Mucosa of descending colon (tissue), 3 donors: ENCODE data around the gene MIEN1. TPM values are rescaled to one million over a fixed set of nuclear protein-coding genes. Genes with fewer than 3 reads are reported as not detected.
A peak's percentile ranks its signal among the peaks of the same experiment; 100 is the strongest.

Source experiments
- ATAC-seq: fragments of 200-7000 bp; cut with Tn5 transposase; one replicate; pipeline ENCODE4 v1.9.1; 2020; ENCODE audit warnings: mild to moderate bottlenecking, moderate library complexity
- DNase-seq, 3 donors: peaks; one replicate each; pipeline ENCODE4 v3.0.0-alpha.2; 2020
- H3K36me3 ChIP-seq: fragments of 200-600 bp; one replicate; pipeline ENCODE4 v1.8.0; 2021; ENCODE audit warnings: low read depth, mild to moderate bottlenecking
- H3K4me1 ChIP-seq: fragments of 200-600 bp; one replicate; pipeline ENCODE4 v1.8.0; 2021; ENCODE audit warnings: low read depth, mild to moderate bottlenecking
- H3K4me3 ChIP-seq: fragments of 200-600 bp; one replicate; pipeline ENCODE4 v1.8.0; 2021; ENCODE audit warnings: mild to moderate bottlenecking
- H3K9me3 ChIP-seq: fragments of 200-600 bp; one replicate; pipeline ENCODE4 v1.8.0; 2021; ENCODE audit warnings: mild to moderate bottlenecking
- intact Hi-C, 2 donors: fragments of 100-400 bp; cut with DNase I in 1 of 2; cut with micrococcal nuclease in 1 of 2; formaldehyde crosslinking; loops; one replicate each; pipeline versions ENCODE4 v1.11.0 to v1.11.1; 2022; cut with DNase I, micrococcal nuclease
- total RNA-seq, 3 donors: library from RNA; stranded (reverse); fragmentation: NEBNext Ultra II Directional in 2 of 3; extraction: Animal tissue kit (Norgen Biotek cat#: 25700) in 2 of 3; gene quantifications; one replicate each; pipeline versions ENCODE4 v1.2.1 to v1.2.4, GENCODE V29; 2021 to 2023
- TF ChIP-seq, protein P1 (sequence below): fragments of 200-600 bp; IDR thresholded peaks from one replicate; pipeline ENCODE4 v1.8.0; 2022; ENCODE audit warnings: antibody characterized with exemption, mild to moderate bottlenecking
- donor health status: DM: no; HTN: no; CAD: no; lungs with moderate emphysema.
- donor health status: DM: no; HTN: no; CAD: no.
- donor health status: DM: no; HTN: yes; CAD: no.

Gene MIEN1
- total RNA-seq, 3 donors from 2014 or later, result 63.2 to 84.3 (median 67.1) TPM

DNA sequence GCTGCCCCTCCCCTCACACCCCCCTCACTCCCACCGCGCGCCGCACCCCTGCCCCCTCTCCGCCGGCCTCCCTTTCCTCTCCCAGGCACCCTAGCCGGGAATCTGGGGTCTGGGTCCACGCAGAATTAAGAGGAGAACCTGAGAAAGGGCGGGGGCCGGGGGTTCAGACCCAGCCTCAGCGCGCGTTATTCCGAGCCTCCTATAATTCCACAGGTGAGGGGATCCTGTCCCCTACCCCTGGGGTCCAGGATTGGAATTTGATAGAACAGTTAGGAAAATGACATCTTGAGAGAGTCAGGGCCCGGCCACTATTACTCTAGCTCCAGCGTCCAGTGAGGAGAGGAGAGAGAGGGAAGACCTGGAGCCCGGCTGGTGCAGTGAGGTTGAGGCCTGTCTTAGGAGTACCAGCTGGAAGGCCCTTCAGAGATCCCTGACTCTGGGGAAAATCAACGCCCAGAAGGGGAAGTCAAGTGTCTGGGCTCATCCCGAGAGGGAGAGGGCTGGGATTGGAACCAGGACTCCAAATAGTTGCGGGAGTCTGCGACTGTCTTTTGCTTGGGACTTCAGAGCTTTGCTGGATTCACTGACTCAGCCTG lies 24.7 kb upstream of the MIEN1 start:
- no peak for DNase-seq
- intact Hi-C loops, result loop anchor here in 1 of 2 donors (10.0 kb wide), 1 partner anchor 130 kb away; the partner anchor contains the start of gene PPP1R1B

GRCh38 chr17:39754161-39754957 lies 24.0 kb upstream of the MIEN1 start:
- Histone ChIP-seq H3K4me3 (peak overlapping the region; percentile 42), H3K36me3 (no peaks in the 10 kb centered on the region), H3K4me1 (peaks cover 15% of the 10 kb centered on the region), H3K9me3 (no peaks in the 10 kb centered on the region)
- TF ChIP-seq, protein P1, sequence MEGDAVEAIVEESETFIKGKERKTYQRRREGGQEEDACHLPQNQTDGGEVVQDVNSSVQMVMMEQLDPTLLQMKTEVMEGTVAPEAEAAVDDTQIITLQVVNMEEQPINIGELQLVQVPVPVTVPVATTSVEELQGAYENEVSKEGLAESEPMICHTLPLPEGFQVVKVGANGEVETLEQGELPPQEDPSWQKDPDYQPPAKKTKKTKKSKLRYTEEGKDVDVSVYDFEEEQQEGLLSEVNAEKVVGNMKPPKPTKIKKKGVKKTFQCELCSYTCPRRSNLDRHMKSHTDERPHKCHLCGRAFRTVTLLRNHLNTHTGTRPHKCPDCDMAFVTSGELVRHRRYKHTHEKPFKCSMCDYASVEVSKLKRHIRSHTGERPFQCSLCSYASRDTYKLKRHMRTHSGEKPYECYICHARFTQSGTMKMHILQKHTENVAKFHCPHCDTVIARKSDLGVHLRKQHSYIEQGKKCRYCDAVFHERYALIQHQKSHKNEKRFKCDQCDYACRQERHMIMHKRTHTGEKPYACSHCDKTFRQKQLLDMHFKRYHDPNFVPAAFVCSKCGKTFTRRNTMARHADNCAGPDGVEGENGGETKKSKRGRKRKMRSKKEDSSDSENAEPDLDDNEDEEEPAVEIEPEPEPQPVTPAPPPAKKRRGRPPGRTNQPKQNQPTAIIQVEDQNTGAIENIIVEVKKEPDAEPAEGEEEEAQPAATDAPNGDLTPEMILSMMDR, result peak; percentile 98
- ATAC-seq (peak; percentile 89), DNase-seq (peak; percentile 95 to 98 (median 98))
- intact Hi-C loops, result loop anchor here in 1 of 2 donors (10.0 kb wide), 1 partner anchor 130 kb away; the partner anchor contains the start of gene PPP1R1B

More for the DNA sequence above, 24.7 kb upstream of the MIEN1 start:
- peak overlapping the region; percentile 42 for H3K4me3 ChIP-seq
- no peaks in the 10 kb centered on the region for H3K9me3 ChIP-seq
- H3K4me1 ChIP-seq, result peaks cover 15% of the 10 kb centered on the region
- TF ChIP-seq, protein P1, result no peak
- H3K36me3 ChIP-seq, result no peaks in the 10 kb centered on the region
- ATAC-seq, result no peak

- ATAC-seq (peak; percentile 66), DNase-seq (peak in 2 of 3 donors; percentile 74 to 80)
- Histone ChIP-seq H3K36me3 (no peaks in the 10 kb centered on the region), H3K4me1 (peaks cover 15% of the 10 kb centered on the region), H3K9me3 (no peaks in the 10 kb centered on the region), H3K4me3 (peak overlapping the region; percentile 42)
- TF ChIP-seq, protein P1, result no peak
- intact Hi-C loops, result loop anchor here in 1 of 2 donors (10.0 kb wide), 1 partner anchor 129 kb away; the partner anchor contains the start of gene PPP1R1B
Measured at GRCh38 chr17:39753514-39754160, 23.3 kb upstream of the MIEN1 start.

- H3K36me3 ChIP-seq, result no peaks in the 10 kb centered on the region
- ATAC-seq (no peak), DNase-seq (no peak)
- TF ChIP-seq, protein P1, result no peak
- no peaks in the 10 kb centered on the region for H3K9me3 ChIP-seq
- intact Hi-C loops, result loop anchor here in 1 of 2 donors (10.0 kb wide), 1 partner anchor 128 kb away; the partner anchor contains the start of gene PPP1R1B
- H3K4me1 ChIP-seq, result peaks cover 15% of the 10 kb centered on the region
- H3K4me3 ChIP-seq, result no peak overlapping the region
Measured at GRCh38 chr17:39752241-39752881, 22.0 kb upstream of the MIEN1 start.

- intact Hi-C loops, result loop anchor here in 1 of 2 donors (10.0 kb wide), 1 partner anchor 127 kb away; the partner anchor contains the start of gene PPP1R1B
- Histone ChIP-seq H3K4me1 (peaks cover 15% of the 10 kb centered on the region), H3K9me3 (no peaks in the 10 kb centered on the region), H3K36me3 (no peaks in the 10 kb centered on the region), H3K4me3 (no peak overlapping the region)
- ATAC-seq, result no peak
- DNase-seq, result no peak
- TF ChIP-seq, protein P1, result no peak
Measured at GRCh38 chr17:39751637-39752036, 21.3 kb upstream of the MIEN1 start.
